Measurements from ENCODE around the gene PHRF1. TPM values are rescaled to one million over a fixed set of nuclear protein-coding genes. Genes with fewer than 3 reads are reported as not detected.
"Not testable (repeated sequence)": the region's sequence is repeated elsewhere in the genome, so short reads cannot be mapped to it uniquely, and the experiment has no call there.

PHRF1 gene
- total RNA-seq, 1 donor, result 27.5 TPM

- Histone ChIP-seq H3K9me3 (ENCODE audit: low read depth, low read length) (no peaks in the 10 kb centered on the region), H3K4me3 (ENCODE audit: insufficient read depth, low read length) (no peak overlapping the region), H3K4me1 (ENCODE audit: insufficient read depth, low read length) (peaks cover 11% of the 10 kb centered on the region), H3K4me2 (ENCODE audit: insufficient read depth, low read length) (no peak overlapping the region), H4K20me1 (ENCODE audit: insufficient read depth, low read length) (peaks cover 15% of the 10 kb centered on the region), H3K79me2 (ENCODE audit: insufficient read depth, low read length) (peaks cover 16% of the 10 kb centered on the region), H2AFZ (ENCODE audit: low read length) (no peak overlapping the region), H3K27me3 (ENCODE audit: insufficient read depth, low read length) (peaks cover 14% of the 10 kb centered on the region), H3K27ac (ENCODE audit: low read depth, low read length) (no peak overlapping the region), H3K36me3 (ENCODE audit: insufficient read depth, low read length) (no peaks in the 10 kb centered on the region)
- TF ChIP-seq CTCF (IDR thresholded peaks at IDR 0.05; ENCODE audit: extremely low read depth, low read depth, low read length), result no peak
- peak; percentile 77 for DNase-seq (ENCODE audit: insufficient read length, low spot score, missing footprints)
Observed at GRCh38 chr11:573146-573759, 3.0 kb upstream of the PHRF1 start.

- peaks cover 12% of the 10 kb centered on the region for H3K4me1 ChIP-seq (ENCODE audit: insufficient read depth, low read length)
- not testable (repeated sequence) for H3K9me3 ChIP-seq (ENCODE audit: low read depth, low read length); H2AFZ ChIP-seq (ENCODE audit: low read length); H3K4me2 ChIP-seq (ENCODE audit: insufficient read depth, low read length); DNase-seq (ENCODE audit: insufficient read length, low spot score, missing footprints); H3K36me3 ChIP-seq (ENCODE audit: insufficient read depth, low read length); H3K27ac ChIP-seq (ENCODE audit: low read depth, low read length); H3K4me3 ChIP-seq (ENCODE audit: insufficient read depth, low read length)
- peaks cover 23% of the 10 kb centered on the region for H4K20me1 ChIP-seq (ENCODE audit: insufficient read depth, low read length)
- H3K79me2 ChIP-seq (ENCODE audit: insufficient read depth, low read length), result peaks cover 24% of the 10 kb centered on the region
- H3K27me3 ChIP-seq (ENCODE audit: insufficient read depth, low read length), result peaks cover 13% of the 10 kb centered on the region
Observed at GRCh38 chr11:574031-574570, 2.2 kb upstream of the PHRF1 start.

GRCh38 chr11:574632-575312 is 1.5 kb upstream of the PHRF1 start:
- peak; percentile 90 for DNase-seq (ENCODE audit: insufficient read length, low spot score, missing footprints)
- H3K79me2 ChIP-seq (ENCODE audit: insufficient read depth, low read length), result peaks cover 31% of the 10 kb centered on the region
- peak overlapping the region; percentile 86 for H3K4me2 ChIP-seq (ENCODE audit: insufficient read depth, low read length)
- TF ChIP-seq CTCF (IDR thresholded peaks at IDR 0.05; ENCODE audit: extremely low read depth, low read depth, low read length), result no peak
- no peak overlapping the region for H3K27ac ChIP-seq (ENCODE audit: low read depth, low read length)
- H2AFZ ChIP-seq (ENCODE audit: low read length), result no peak overlapping the region
- peaks cover 29% of the 10 kb centered on the region for H4K20me1 ChIP-seq (ENCODE audit: insufficient read depth, low read length)
- no peaks in the 10 kb centered on the region for H3K9me3 ChIP-seq (ENCODE audit: low read depth, low read length)
- H3K36me3 ChIP-seq (ENCODE audit: insufficient read depth, low read length), result no peaks in the 10 kb centered on the region
- peak overlapping the region; percentile 74 for H3K4me3 ChIP-seq (ENCODE audit: insufficient read depth, low read length)
- H3K27me3 ChIP-seq (ENCODE audit: insufficient read depth, low read length), result peaks cover 6% of the 10 kb centered on the region
- peaks cover 12% of the 10 kb centered on the region for H3K4me1 ChIP-seq (ENCODE audit: insufficient read depth, low read length)

- H3K4me3 ChIP-seq (ENCODE audit: insufficient read depth, low read length), result peak overlapping the region; percentile 74
- peaks cover 38% of the 10 kb centered on the region for H3K79me2 ChIP-seq (ENCODE audit: insufficient read depth, low read length)
- no peak for TF ChIP-seq CTCF (IDR thresholded peaks at IDR 0.05; ENCODE audit: extremely low read depth, low read depth, low read length)
- peak overlapping the region; percentile 86 for H3K4me2 ChIP-seq (ENCODE audit: insufficient read depth, low read length)
- H4K20me1 ChIP-seq (ENCODE audit: insufficient read depth, low read length), result peaks cover 36% of the 10 kb centered on the region
- no peak for DNase-seq (ENCODE audit: insufficient read length, low spot score, missing footprints)
- H3K9me3 ChIP-seq (ENCODE audit: low read depth, low read length), result no peaks in the 10 kb centered on the region
- peaks cover 12% of the 10 kb centered on the region for H3K4me1 ChIP-seq (ENCODE audit: insufficient read depth, low read length)
- H3K27ac ChIP-seq (ENCODE audit: low read depth, low read length), result no peak overlapping the region
- peaks cover 6% of the 10 kb centered on the region for H3K27me3 ChIP-seq (ENCODE audit: insufficient read depth, low read length)
- H2AFZ ChIP-seq (ENCODE audit: low read length), result peak overlapping the region; percentile 67
- H3K36me3 ChIP-seq (ENCODE audit: insufficient read depth, low read length), result no peaks in the 10 kb centered on the region
Observed at GRCh38 chr11:575313-575995, 816 bp upstream of the PHRF1 start.
